ENCODE data around the gene BTBD2. TPM values are rescaled to one million over a fixed set of nuclear protein-coding genes. Genes with fewer than 3 reads are reported as not detected.
A peak's percentile ranks its signal among the peaks of the same experiment; 100 is the strongest.

Gene BTBD2
- total RNA-seq, 1 donor from 2014 or later = 48.8 TPM

DNA sequence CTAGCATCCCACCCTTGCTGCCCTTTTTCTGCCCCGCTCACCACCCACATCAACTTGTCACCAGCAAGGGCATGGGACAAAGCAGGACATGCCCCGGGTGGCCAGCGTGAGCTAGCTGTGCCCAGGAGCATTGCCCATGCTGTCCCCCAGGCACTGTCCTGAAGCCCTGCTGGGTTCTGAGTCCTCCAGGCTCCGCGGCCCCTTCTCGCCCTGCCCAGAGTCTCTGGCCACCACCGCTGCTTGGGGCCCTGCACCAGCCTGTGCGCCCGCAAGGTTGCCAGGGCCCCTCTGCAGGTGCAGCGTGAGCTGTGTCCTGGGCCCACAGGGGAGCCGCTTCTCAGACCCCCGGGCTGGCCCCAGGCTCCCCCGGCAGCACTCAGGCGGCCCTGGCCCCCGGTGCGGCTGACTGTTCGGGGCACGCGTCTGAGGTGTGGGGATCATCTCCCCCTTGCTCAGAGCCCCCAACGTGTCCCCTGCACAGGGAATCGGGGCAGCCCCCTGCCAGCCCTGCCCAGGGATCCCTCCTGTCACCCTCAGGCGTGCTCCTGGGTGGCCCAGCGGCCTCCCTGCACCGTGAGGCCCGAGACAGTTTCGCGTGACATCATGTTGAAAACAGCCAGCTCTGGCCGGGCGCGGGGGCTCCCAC is 70.5 kb downstream of the BTBD2 start:
- H3K27me3 ChIP-seq = no peaks in the 10 kb centered on the region
- no peak overlapping the region for H3K4me3 ChIP-seq
- Mint-ChIP-seq H3K27me3 (ENCODE audit: insufficient read depth, low read depth) (peaks cover 4% of the 10 kb centered on the region), H3K36me3 (peaks cover 21% of the 10 kb centered on the region), H3K9me3 (no peaks in the 10 kb centered on the region), H3K4me1 (peaks cover 19% of the 10 kb centered on the region), H3K27ac (no peak overlapping the region), H3K4me3 (no peak overlapping the region)
- H3F3A ChIP-seq (ENCODE audit: low read depth) = peaks cover 28% of the 10 kb centered on the region
- no peak overlapping the region for H2AFZ ChIP-seq (replicated peaks)
- no peaks in the 10 kb centered on the region for H3K9me3 ChIP-seq (ENCODE audit: low read depth)
- peaks cover 77% of the 10 kb centered on the region for H4K20me1 ChIP-seq (ENCODE audit: low read depth)
- no peak for DNase-seq (ENCODE audit: low spot score)
- H3K4me1 ChIP-seq = peaks cover 11% of the 10 kb centered on the region
- no peak overlapping the region for H3K27ac ChIP-seq
- H3K4me2 ChIP-seq = no peak overlapping the region
- peaks cover 89% of the 10 kb centered on the region for H3K79me2 ChIP-seq (ENCODE audit: low read depth)
- no peak overlapping the region for H3K9ac ChIP-seq
- no peaks in the 10 kb centered on the region for H3K36me3 ChIP-seq
- no peak for TF ChIP-seq CTCF (IDR thresholded peaks at IDR 0.05)
- no peak for TF ChIP-seq EZH2 (IDR thresholded peaks at IDR 0.05)
- no peak for TF ChIP-seq EZH2phosphoT487 (IDR thresholded peaks at IDR 0.05)

- TF ChIP-seq EZH2phosphoT487 (IDR thresholded peaks at IDR 0.05) (no peak), CTCF (IDR thresholded peaks at IDR 0.05) (no peak), EZH2 (IDR thresholded peaks at IDR 0.05) (no peak)
- no peak overlapping the region for H3K4me3 ChIP-seq
- H3K27ac ChIP-seq = no peak overlapping the region
These were observed 71.2 kb downstream of the BTBD2 start for GRCh38 chr19:1944088-1944915.

GRCh38 chr19:1943661-1944087 is 71.8 kb downstream of the BTBD2 start:
- Histone ChIP-seq H3K4me2 (no peak overlapping the region), H3K4me3 (no peak overlapping the region), H2AFZ (replicated peaks) (no peak overlapping the region), H3K9me3 (ENCODE audit: low read depth) (no peaks in the 10 kb centered on the region), H3K27ac (no peak overlapping the region), H3K9ac (peak overlapping the region; percentile 72), H4K20me1 (ENCODE audit: low read depth) (peaks cover 65% of the 10 kb centered on the region), H3K27me3 (no peaks in the 10 kb centered on the region), H3K36me3 (no peaks in the 10 kb centered on the region), H3K4me1 (peaks cover 17% of the 10 kb centered on the region), H3K79me2 (ENCODE audit: low read depth) (peaks cover 82% of the 10 kb centered on the region), H3F3A (ENCODE audit: low read depth) (peaks cover 35% of the 10 kb centered on the region)
- no peak for TF ChIP-seq EZH2phosphoT487 (IDR thresholded peaks at IDR 0.05)
- TF ChIP-seq CTCF (IDR thresholded peaks at IDR 0.05) = no peak
- no peak for TF ChIP-seq EZH2 (IDR thresholded peaks at IDR 0.05)
- H3K4me3 Mint-ChIP-seq = peak overlapping the region; percentile 96
- peaks cover 2% of the 10 kb centered on the region for H3K27me3 Mint-ChIP-seq (ENCODE audit: insufficient read depth, low read depth)
- H3K27ac Mint-ChIP-seq = no peak overlapping the region
- no peaks in the 10 kb centered on the region for H3K9me3 Mint-ChIP-seq
- peaks cover 25% of the 10 kb centered on the region for H3K4me1 Mint-ChIP-seq
- peaks cover 11% of the 10 kb centered on the region for H3K36me3 Mint-ChIP-seq
- DNase-seq (ENCODE audit: low spot score) = no peak

More at GRCh38 chr19:1944088-1944915, 71.2 kb downstream of the BTBD2 start:
- Mint-ChIP-seq H3K27ac (no peak overlapping the region), H3K4me1 (peaks cover 25% of the 10 kb centered on the region), H3K9me3 (no peaks in the 10 kb centered on the region), H3K4me3 (peak overlapping the region; percentile 33), H3K27me3 (ENCODE audit: insufficient read depth, low read depth) (peaks cover 4% of the 10 kb centered on the region), H3K36me3 (peaks cover 15% of the 10 kb centered on the region)
- Histone ChIP-seq H3K4me2 (no peak overlapping the region), H3K9me3 (ENCODE audit: low read depth) (no peaks in the 10 kb centered on the region), H3K4me1 (peaks cover 17% of the 10 kb centered on the region), H4K20me1 (ENCODE audit: low read depth) (peaks cover 71% of the 10 kb centered on the region), H3K79me2 (ENCODE audit: low read depth) (peaks cover 89% of the 10 kb centered on the region), H3K27me3 (no peaks in the 10 kb centered on the region), H3K9ac (peak overlapping the region; percentile 72), H3K36me3 (no peaks in the 10 kb centered on the region), H3F3A (ENCODE audit: low read depth) (peaks cover 35% of the 10 kb centered on the region), H2AFZ (replicated peaks) (no peak overlapping the region)
- no peak for DNase-seq (ENCODE audit: low spot score)
